ENCODE data around the gene BLOC1S1. TPM values are rescaled to one million over a fixed set of nuclear protein-coding genes. Genes with fewer than 3 reads are reported as not detected.
A peak's percentile ranks its signal among the peaks of the same experiment; 100 is the strongest.

Gene BLOC1S1
- total RNA-seq, 4 donors from 2014 or later: 158 to 494 (median 381) TPM

GRCh38 chr12:55703288-55703687 lies 12.6 kb upstream of the BLOC1S1 start:
- TF ChIP-seq EP300 (IDR thresholded peaks at IDR 0.05; ENCODE audit: low read depth): no peak
- TF ChIP-seq POLR2AphosphoS5 (IDR thresholded peaks at IDR 0.05): no peak
- no peak for TF ChIP-seq POLR2A (IDR thresholded peaks at IDR 0.05)
- TF ChIP-seq CTCF (IDR thresholded peaks at IDR 0.05): no peak
- 76% methylated on average over 2 of the region's 2 CpGs; no CpG with 5 or more reads in 1 of the 2 donors for WGBS, 2 donors (ENCODE audit: low coverage in 1 of 2)
- peaks cover 1 to 21% (median 16%) of the 10 kb centered on the region in 4 donors for H3K4me1 ChIP-seq
- H3K27me3 ChIP-seq: peaks cover 12% of the 10 kb centered on the region
- DNase-seq: no peak
- peak overlapping the region in 1 of 4 donors; percentile 8 for H3K4me3 ChIP-seq
- no peaks in the 10 kb centered on the region for H3K36me3 ChIP-seq
- H3K27ac ChIP-seq: peak overlapping the region; percentile 64 to 88 (median 83)
- intact Hi-C loops (cut with DNase I; ENCODE audit: low total_unique reads): no loop called here
- in situ Hi-C loops (cut with MboI; ENCODE audit: low pct_ligation_motif_present in 1 of 4, low pct_unique_long_range_greater_than_20kb in 1 of 4, low sequenced_read_pairs in 3 of 4): no loop called here
- H3K9me3 ChIP-seq: no peaks in the 10 kb centered on the region

GRCh38 chr12:55703901-55704761 lies 11.7 kb upstream of the BLOC1S1 start:
- in situ Hi-C loops (cut with MboI; ENCODE audit: low pct_ligation_motif_present in 1 of 4, low pct_unique_long_range_greater_than_20kb in 1 of 4, low sequenced_read_pairs in 3 of 4) (no loop called here), intact Hi-C loops (cut with DNase I; ENCODE audit: low total_unique reads) (no loop called here)
- DNase-seq: no peak
- no peaks in the 10 kb centered on the region for H3K9me3 ChIP-seq
- peak overlapping the region in 2 of 4 donors; percentile 57 to 64 for H3K4me3 ChIP-seq
- H3K4me1 ChIP-seq: peaks cover 7 to 29% (median 22%) of the 10 kb centered on the region in 4 donors
- H3K27ac ChIP-seq: peak overlapping the region; percentile 64 to 88 (median 83)
- H3K27me3 ChIP-seq: peaks cover 18% of the 10 kb centered on the region
- H3K36me3 ChIP-seq: no peaks in the 10 kb centered on the region
- 67 to 77% methylated on average over 1 to 6 of the region's 6 CpGs for WGBS, 2 donors (ENCODE audit: low coverage in 1 of 2)
- TF ChIP-seq POLR2A (IDR thresholded peaks at IDR 0.05) (no peak), POLR2AphosphoS5 (IDR thresholded peaks at IDR 0.05) (peak in 2 of 3 donors; percentile 10 to 59)

GRCh38 chr12:55704824-55705718 lies 10.8 kb upstream of the BLOC1S1 start:
- 59 to 79% methylated on average over 4 to 9 of the region's 9 CpGs for WGBS, 2 donors (ENCODE audit: low coverage in 1 of 2)
- DNase-seq: no peak
- H3K9me3 ChIP-seq: no peaks in the 10 kb centered on the region
- intact Hi-C loops (cut with DNase I; ENCODE audit: low total_unique reads): no loop called here
- no peak for TF ChIP-seq POLR2A (IDR thresholded peaks at IDR 0.05)
- no peak for TF ChIP-seq POLR2AphosphoS5 (IDR thresholded peaks at IDR 0.05)
- TF ChIP-seq CTCF (IDR thresholded peaks at IDR 0.05): no peak
- no peak for TF ChIP-seq EP300 (IDR thresholded peaks at IDR 0.05; ENCODE audit: low read depth)
- H3K4me3 ChIP-seq: peak overlapping the region in 3 of 4 donors; percentile 45 to 64 (median 57)
- peaks cover 27% of the 10 kb centered on the region for H3K27me3 ChIP-seq
- in situ Hi-C loops (cut with MboI; ENCODE audit: low pct_ligation_motif_present in 1 of 4, low pct_unique_long_range_greater_than_20kb in 1 of 4, low sequenced_read_pairs in 3 of 4): no loop called here
- no peaks in the 10 kb centered on the region for H3K36me3 ChIP-seq
- peaks cover 7 to 34% (median 24%) of the 10 kb centered on the region in 4 donors for H3K4me1 ChIP-seq
- H3K27ac ChIP-seq: peak overlapping the region; percentile 64 to 88 (median 83)

GRCh38 chr12:55705782-55706402 lies 10.0 kb upstream of the BLOC1S1 start:
- Histone ChIP-seq H3K4me3 (peak overlapping the region in 3 of 4 donors; percentile 45 to 64 (median 57)), H3K27me3 (peaks cover 27% of the 10 kb centered on the region), H3K36me3 (no peaks in the 10 kb centered on the region), H3K9me3 (no peaks in the 10 kb centered on the region), H3K4me1 (peaks cover 7 to 34% (median 25%) of the 10 kb centered on the region in 4 donors), H3K27ac (peak overlapping the region; percentile 64 to 88 (median 83))
- in situ Hi-C loops (cut with MboI; ENCODE audit: low pct_ligation_motif_present in 1 of 4, low pct_unique_long_range_greater_than_20kb in 1 of 4, low sequenced_read_pairs in 3 of 4) (no loop called here), intact Hi-C loops (cut with DNase I; ENCODE audit: low total_unique reads) (no loop called here)
- DNase-seq: no peak
- TF ChIP-seq EP300 (IDR thresholded peaks at IDR 0.05; ENCODE audit: low read depth): no peak
- peak; percentile 40 to 57 (median 49) for TF ChIP-seq CTCF (IDR thresholded peaks at IDR 0.05)
- WGBS, 2 donors (ENCODE audit: low coverage in 1 of 2): 30% methylated on average over 5 of the region's 5 CpGs; no CpG with 5 or more reads in 1 of the 2 donors

Measured in transverse colon (tissue), 4 donors.